Endothelial cell (in vitro differentiated cells): ENCODE measurements around the gene POFUT2. TPM values are rescaled to one million over a fixed set of nuclear protein-coding genes. Genes with fewer than 3 reads are reported as not detected.

ENCODE experiments used
- DNase-seq: peaks from one replicate; pipeline ENCODE4 v3.0.0; 2021; ENCODE audit warnings: low spot score
- H3K27ac Mint-ChIP-seq: one replicate; pipeline ENCODE4 v1.8.0; 2021; ENCODE audit warnings: mixed read lengths, inconsistent platforms; ENCODE audit not compliant: unreplicated experiment
- H3K27me3 Mint-ChIP-seq: one replicate; pipeline ENCODE4 v1.8.0; 2021; ENCODE audit warnings: mild to moderate bottlenecking, moderate library complexity, mixed read lengths, inconsistent platforms; ENCODE audit not compliant: unreplicated experiment
- H3K36me3 Mint-ChIP-seq: one replicate; pipeline ENCODE4 v1.8.0; 2021; ENCODE audit warnings: mild to moderate bottlenecking, low read depth, mixed read lengths, inconsistent platforms; ENCODE audit not compliant: unreplicated experiment
- H3K4me1 Mint-ChIP-seq: one replicate; pipeline ENCODE4 v1.8.0; 2021; ENCODE audit warnings: mild to moderate bottlenecking, mixed read lengths, inconsistent platforms; ENCODE audit not compliant: unreplicated experiment
- H3K4me3 Mint-ChIP-seq: one replicate; pipeline ENCODE4 v1.8.0; 2021; ENCODE audit warnings: mild to moderate bottlenecking, mixed read lengths, inconsistent platforms; ENCODE audit not compliant: unreplicated experiment
- H3K9me3 Mint-ChIP-seq: one replicate; pipeline ENCODE4 v1.8.0; 2021; ENCODE audit warnings: mixed read lengths, inconsistent platforms; ENCODE audit not compliant: unreplicated experiment
- total RNA-seq: library from RNA; stranded (reverse); fragmentation: NEBNext Ultra II Directional; extraction: Animal tissue kit (Norgen Biotek cat#: 25700); gene quantifications from one replicate; pipeline ENCODE4 v1.2.1, GENCODE V29; 2021; ENCODE audit not compliant: unreplicated experiment
- TF ChIP-seq, protein P1 (sequence below): fragments of 200-600 bp; sonication (generic); IDR thresholded peaks from one replicate; pipeline ENCODE4 v1.5.0; 2021; ENCODE audit warnings: antibody characterized with exemption; ENCODE audit not compliant: unreplicated experiment

POFUT2 gene
- total RNA-seq, 1 donor from 2014 or later: 37.8 TPM

DNA sequence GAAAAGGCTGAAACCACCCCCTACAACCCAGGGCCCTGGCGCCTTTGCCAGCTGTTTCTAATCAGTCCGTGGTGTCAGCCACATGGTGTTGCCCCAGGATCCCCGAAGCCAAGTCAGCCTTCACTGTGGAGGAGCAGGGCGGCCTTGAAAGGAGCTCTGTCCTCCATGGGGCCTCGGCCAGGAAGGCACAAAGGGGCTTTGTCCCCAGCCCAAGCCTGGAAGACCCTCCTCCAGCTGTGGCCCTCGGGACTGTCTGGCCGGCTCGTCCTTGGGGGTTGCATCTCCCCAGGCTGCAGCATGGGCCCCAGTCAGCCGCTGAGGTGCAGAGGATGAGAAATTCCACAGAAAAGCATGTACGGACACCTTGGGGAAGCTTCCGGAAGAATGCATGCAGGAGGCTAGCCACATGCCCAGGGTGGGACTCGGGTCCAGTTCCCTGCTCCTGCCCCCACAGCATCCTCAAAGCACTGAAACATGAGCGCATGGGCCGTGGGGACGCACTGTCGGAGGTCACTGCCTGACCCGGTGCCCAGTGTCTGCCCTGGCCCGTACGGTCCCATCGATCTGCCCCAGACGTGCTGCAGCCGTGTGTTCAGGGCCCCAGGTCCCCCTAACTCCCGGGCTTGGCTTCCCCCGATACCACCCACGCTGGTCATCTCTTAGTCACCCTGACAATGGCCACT lies 38.6 kb upstream of the POFUT2 start:
- Mint-ChIP-seq H3K27ac (no peak overlapping the region), H3K4me3 (no peak overlapping the region), H3K4me1 (peaks cover 4% of the 10 kb centered on the region), H3K9me3 (no peaks in the 10 kb centered on the region), H3K27me3 (peaks cover 12% of the 10 kb centered on the region), H3K36me3 (no peaks in the 10 kb centered on the region)
- DNase-seq: no peak
- TF ChIP-seq, protein P1, sequence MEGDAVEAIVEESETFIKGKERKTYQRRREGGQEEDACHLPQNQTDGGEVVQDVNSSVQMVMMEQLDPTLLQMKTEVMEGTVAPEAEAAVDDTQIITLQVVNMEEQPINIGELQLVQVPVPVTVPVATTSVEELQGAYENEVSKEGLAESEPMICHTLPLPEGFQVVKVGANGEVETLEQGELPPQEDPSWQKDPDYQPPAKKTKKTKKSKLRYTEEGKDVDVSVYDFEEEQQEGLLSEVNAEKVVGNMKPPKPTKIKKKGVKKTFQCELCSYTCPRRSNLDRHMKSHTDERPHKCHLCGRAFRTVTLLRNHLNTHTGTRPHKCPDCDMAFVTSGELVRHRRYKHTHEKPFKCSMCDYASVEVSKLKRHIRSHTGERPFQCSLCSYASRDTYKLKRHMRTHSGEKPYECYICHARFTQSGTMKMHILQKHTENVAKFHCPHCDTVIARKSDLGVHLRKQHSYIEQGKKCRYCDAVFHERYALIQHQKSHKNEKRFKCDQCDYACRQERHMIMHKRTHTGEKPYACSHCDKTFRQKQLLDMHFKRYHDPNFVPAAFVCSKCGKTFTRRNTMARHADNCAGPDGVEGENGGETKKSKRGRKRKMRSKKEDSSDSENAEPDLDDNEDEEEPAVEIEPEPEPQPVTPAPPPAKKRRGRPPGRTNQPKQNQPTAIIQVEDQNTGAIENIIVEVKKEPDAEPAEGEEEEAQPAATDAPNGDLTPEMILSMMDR: no peak

DNA sequence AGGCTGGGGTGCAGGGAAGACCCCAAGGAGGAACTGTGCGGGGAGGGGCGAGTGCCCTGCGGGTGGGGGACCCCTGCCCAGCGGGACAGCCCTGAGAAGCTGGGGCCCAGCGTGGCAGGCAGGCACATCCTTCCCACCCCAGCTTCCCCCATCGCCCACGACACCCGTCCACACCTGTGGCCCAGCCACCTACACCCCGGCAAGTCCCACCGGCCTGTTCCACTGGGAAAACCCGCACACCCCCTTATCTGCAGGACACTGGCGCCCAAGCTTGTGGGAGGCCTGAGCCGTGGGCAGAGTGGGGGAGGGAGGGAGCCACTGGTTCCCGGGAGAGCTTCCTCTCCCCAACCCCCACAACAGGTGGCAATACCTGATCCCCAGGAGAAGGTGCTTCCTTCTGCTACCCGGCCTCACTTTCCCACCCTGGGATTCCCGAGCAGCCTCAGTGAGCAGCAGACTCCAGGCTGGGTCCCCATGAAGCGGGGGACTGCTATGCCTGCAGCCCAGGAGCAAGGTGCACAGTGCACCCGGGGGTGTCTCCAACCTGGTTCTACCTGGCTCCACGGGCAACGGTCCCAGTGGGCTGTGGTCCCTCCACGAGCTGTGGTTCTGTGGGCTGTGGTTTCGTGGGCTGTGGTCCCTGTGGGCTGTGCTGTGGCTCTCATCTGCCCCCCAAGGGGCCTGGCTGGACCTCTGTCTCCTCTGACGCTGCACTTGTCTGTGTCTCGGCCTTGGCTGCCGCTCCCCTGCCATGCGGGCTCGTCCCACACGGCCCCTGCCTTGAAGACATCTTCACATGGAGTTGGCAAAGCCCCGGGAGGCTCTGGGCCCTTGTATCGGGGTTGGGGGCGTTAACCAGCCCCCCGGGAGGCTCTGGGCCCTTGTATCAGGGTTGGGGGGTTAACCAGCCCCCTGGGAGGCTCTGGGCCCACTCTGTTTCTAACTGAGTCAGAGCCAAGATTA lies 37.8 kb upstream of the POFUT2 start:
- Mint-ChIP-seq H3K27ac (no peak overlapping the region), H3K27me3 (peaks cover 12% of the 10 kb centered on the region), H3K36me3 (no peaks in the 10 kb centered on the region), H3K9me3 (no peaks in the 10 kb centered on the region), H3K4me1 (peaks cover 4% of the 10 kb centered on the region), H3K4me3 (no peak overlapping the region)
- TF ChIP-seq, protein P1: no peak
- DNase-seq: no peak

DNA sequence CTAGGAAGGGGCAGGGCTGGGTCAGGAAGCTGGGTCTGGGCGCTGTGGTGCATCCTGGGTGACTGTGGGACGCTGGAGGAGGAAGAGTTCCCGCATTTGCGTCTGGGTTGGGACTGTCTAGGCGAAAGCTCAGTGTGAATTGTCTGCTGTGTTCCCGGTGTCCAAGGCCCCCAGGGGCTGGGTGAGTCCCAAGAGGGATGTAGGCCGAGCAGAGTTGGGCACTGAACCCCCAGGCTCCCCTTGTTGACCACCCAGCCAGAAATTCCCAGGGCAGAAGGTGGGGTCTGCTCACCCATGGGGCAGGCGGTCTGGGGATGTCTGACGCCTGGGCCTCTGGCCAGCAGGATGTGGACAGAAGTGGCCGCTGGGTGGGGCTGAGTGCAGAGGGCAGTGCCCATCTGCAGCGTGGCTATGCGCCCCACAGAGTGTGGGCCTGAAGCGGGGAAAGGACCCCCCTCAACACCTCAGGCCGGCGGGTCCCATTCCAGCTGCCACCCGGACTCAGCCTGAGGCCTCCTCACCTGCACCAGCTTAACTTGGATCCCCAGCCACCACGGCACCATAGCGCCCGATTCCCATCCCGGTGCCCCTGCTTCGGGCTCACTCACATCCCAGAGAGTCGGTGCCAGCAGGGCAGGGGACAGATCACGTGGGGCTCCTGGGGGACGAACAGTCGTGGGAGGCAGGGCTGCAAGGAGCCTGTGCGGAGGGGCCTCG lies 37.0 kb upstream of the POFUT2 start:
- H3K9me3 Mint-ChIP-seq: no peaks in the 10 kb centered on the region
- no peaks in the 10 kb centered on the region for H3K36me3 Mint-ChIP-seq
- no peak for DNase-seq
- no peaks in the 10 kb centered on the region for H3K4me1 Mint-ChIP-seq
- H3K27me3 Mint-ChIP-seq: peaks cover 9% of the 10 kb centered on the region
- H3K4me3 Mint-ChIP-seq: no peak overlapping the region
- no peak overlapping the region for H3K27ac Mint-ChIP-seq
- TF ChIP-seq, protein P1: no peak

DNA sequence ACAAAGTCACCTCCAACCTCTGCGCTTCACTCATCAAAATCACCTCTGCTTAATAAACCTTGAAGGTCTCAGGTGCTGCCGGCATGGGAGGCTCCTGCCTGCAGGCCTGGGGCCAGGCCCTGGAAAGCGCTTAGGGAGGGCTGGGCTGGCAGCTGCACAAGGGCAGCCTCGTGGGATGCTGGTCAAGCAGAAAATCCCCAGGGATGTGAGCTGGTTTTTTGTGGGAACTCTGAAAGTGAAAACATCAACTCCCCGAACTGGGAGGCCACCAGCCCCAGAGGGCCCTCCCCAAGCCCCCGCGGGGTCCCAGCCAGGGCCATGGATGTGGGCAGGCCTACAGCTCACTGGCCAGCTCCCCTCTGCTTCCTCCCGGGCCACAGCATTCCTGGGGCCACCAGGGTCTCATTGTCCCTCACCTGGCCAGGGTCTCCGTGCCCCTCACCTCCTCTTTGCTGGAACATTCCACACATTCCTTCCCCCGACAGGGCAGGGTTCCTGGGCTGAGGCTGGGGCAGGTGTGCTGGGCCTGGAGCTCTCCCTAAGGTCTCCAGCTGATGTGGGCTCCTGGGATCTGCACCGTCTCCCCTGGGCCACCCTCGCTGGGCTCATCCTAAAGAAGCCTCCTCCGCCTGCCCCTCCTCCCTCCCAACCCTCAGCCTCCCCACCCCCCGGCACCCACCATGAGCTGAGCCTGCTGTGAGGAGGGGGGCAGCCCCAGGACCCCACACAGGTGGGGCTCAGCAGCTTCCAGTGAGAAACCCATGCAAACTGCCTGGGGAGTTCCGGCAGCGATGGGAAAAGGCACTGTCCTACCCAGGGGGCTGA lies 36.0 kb upstream of the POFUT2 start:
- no peaks in the 10 kb centered on the region for H3K36me3 Mint-ChIP-seq
- no peak overlapping the region for H3K4me3 Mint-ChIP-seq
- DNase-seq: no peak
- H3K9me3 Mint-ChIP-seq: no peaks in the 10 kb centered on the region
- H3K27me3 Mint-ChIP-seq: peaks cover 10% of the 10 kb centered on the region
- no peak overlapping the region for H3K27ac Mint-ChIP-seq
- peaks cover 2% of the 10 kb centered on the region for H3K4me1 Mint-ChIP-seq
- TF ChIP-seq, protein P1: no peak
